Right lobe of liver (tissue), 6 donors: Measurements from ENCODE around the gene PAX8. TPM values are rescaled to one million over a fixed set of nuclear protein-coding genes. Genes with fewer than 3 reads are reported as not detected.
A peak's percentile ranks its signal among the peaks of the same experiment; 100 is the strongest.

Source experiments
- ATAC-seq, 4 donors: fragments of 200-7000 bp; cut with Tn5 transposase; one replicate each; pipeline ENCODE4 v1.9.1; 2020; ENCODE audit warnings: mild to moderate bottlenecking in 4 of 4, moderate library complexity in 4 of 4
- DNase-seq, 3 donors: peaks; one replicate each; pipeline ENCODE4 v3.0.0-alpha.2; 2020
- H3K27ac ChIP-seq, 3 donors: fragments of 200-600 bp; one replicate each; pipeline ENCODE4 v1.8.0; 2022
- H3K27me3 ChIP-seq, 2 donors: fragments of 200-600 bp; one replicate each; pipeline ENCODE4 v1.8.0; 2022
- H3K36me3 ChIP-seq, 4 donors: fragments of 200-600 bp; sonication (generic) in 1 of 4; one replicate each; pipeline versions ENCODE4 v1.5.1 to v1.8.0; 2017 to 2022; ENCODE audit warnings: control low read depth in 1 of 4
- H3K4me1 ChIP-seq, 4 donors: fragments of 200-600 bp; sonication (generic) in 1 of 4; one replicate each; pipeline versions ENCODE4 v1.5.1 to v1.8.0; 2017 to 2022; ENCODE audit warnings: control low read depth in 1 of 4
- H3K4me3 ChIP-seq, 3 donors: fragments of 200-600 bp; one replicate each; pipeline ENCODE4 v1.8.0; 2022
- H3K9me3 ChIP-seq, 4 donors: fragments of 200-600 bp; sonication (generic) in 1 of 4; one replicate each; pipeline versions ENCODE4 v1.5.1 to v1.8.0; 2017 to 2022; ENCODE audit warnings: control low read depth in 1 of 4
- POLR2A ChIP-seq: fragments of 450-650 bp; IDR thresholded peaks from one replicate; pipeline ENCODE4 v1.6.1; 2017; ENCODE audit warnings: antibody characterized with exemption, mild to moderate bottlenecking
- WGBS: methylation state at CpG from one replicate; pipeline ENCODE4 v1.1.6; 2018; ENCODE audit warnings: low coverage, low lambda C conversion rate; ENCODE audit not compliant: insufficient coverage; ENCODE audit errors: missing lambda C conversion rate; 5-methylcytosine and 5-hydroxymethylcytosine counted together
- intact Hi-C, 2 donors: fragments of 100-400 bp; cut with DNase I; formaldehyde crosslinking; loops; one replicate each; pipeline versions ENCODE4 v1.11.2 to v1.14.1; 2022
- total RNA-seq, 6 experiments: library from RNA; depleted of rRNA in 2 of 6; stranded (reverse); fragments of >200 nt in 2 of 6; fragmentation: NEBNext Ultra II Directional in 3 of 6; extraction: Animal tissue kit (Norgen Biotek cat#: 25700) in 3 of 6; gene quantifications; one replicate each; pipeline versions ENCODE4 v1.1.0 to v1.2.4, GENCODE V29; 2016 to 2023
- TF ChIP-seq, protein P1 (sequence below), 4 donors: fragments of 200-600 bp in 3 of 4; fragments of 450-650 bp in 1 of 4; IDR thresholded peaks; one replicate each; pipeline versions ENCODE4 v1.5.1 to v1.8.0; 2016 to 2022; ENCODE audit warnings: antibody characterized with exemption in 4 of 4, mild to moderate bottlenecking in 2 of 4
- donor health status: DM: no; HTN: yes; CAD: no.
- donor health status: DM: no; HTN: no; CAD: no.
- donor health status: DM: no; HTN: no; CAD: no.
- donor health status: DM: no; HTN: yes; CAD: no.
- donor health status: DM: no; HTN: yes; CAD: no.

The PAX8 gene
- total RNA-seq, 6 experiments from 2014 or later = 0.27 to 1.9 (median 0.86) TPM

GRCh38 chr2:113230531-113230930, 48.2 kb downstream of the PAX8 start:
- Histone ChIP-seq H3K4me3 (no peak overlapping the region), H3K9me3 (no peaks in the 10 kb centered on the region), H3K27ac (no peak overlapping the region), H3K27me3 (no peaks in the 10 kb centered on the region), H3K36me3 (no peaks in the 10 kb centered on the region), H3K4me1 (peaks cover 0 to 9% (median 0%) of the 10 kb centered on the region in 4 donors)
- intact Hi-C loops = no loop called here
- ATAC-seq (no peak), DNase-seq (no peak)
- 70% methylated on average over 6 of the region's 6 CpGs for WGBS
- TF ChIP-seq POLR2A = no peak
- TF ChIP-seq, protein P1, sequence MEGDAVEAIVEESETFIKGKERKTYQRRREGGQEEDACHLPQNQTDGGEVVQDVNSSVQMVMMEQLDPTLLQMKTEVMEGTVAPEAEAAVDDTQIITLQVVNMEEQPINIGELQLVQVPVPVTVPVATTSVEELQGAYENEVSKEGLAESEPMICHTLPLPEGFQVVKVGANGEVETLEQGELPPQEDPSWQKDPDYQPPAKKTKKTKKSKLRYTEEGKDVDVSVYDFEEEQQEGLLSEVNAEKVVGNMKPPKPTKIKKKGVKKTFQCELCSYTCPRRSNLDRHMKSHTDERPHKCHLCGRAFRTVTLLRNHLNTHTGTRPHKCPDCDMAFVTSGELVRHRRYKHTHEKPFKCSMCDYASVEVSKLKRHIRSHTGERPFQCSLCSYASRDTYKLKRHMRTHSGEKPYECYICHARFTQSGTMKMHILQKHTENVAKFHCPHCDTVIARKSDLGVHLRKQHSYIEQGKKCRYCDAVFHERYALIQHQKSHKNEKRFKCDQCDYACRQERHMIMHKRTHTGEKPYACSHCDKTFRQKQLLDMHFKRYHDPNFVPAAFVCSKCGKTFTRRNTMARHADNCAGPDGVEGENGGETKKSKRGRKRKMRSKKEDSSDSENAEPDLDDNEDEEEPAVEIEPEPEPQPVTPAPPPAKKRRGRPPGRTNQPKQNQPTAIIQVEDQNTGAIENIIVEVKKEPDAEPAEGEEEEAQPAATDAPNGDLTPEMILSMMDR (IDR thresholded peaks at IDR 0.05) = no peak

- no peak for ATAC-seq
- peaks cover 0 to 9% (median 0%) of the 10 kb centered on the region in 4 donors for H3K4me1 ChIP-seq
- DNase-seq = no peak
- no peak overlapping the region for H3K27ac ChIP-seq
- 83% methylated on average over 1 of the region's 3 CpGs for whole genome bisulfite sequencing
- no peaks in the 10 kb centered on the region for H3K36me3 ChIP-seq
- no peak overlapping the region for H3K4me3 ChIP-seq
- intact Hi-C loops = no loop called here
- no peak for TF ChIP-seq POLR2A
- TF ChIP-seq, protein P1 (IDR thresholded peaks at IDR 0.05) = no peak
- no peaks in the 10 kb centered on the region for H3K9me3 ChIP-seq
- H3K27me3 ChIP-seq = no peaks in the 10 kb centered on the region
These were observed 48.9 kb downstream of the PAX8 start for GRCh38 chr2:113229795-113230194.

- intact Hi-C loops = no loop called here
- H3K36me3 ChIP-seq = no peaks in the 10 kb centered on the region
- no peaks in the 10 kb centered on the region for H3K27me3 ChIP-seq
- H3K4me3 ChIP-seq = no peak overlapping the region
- H3K9me3 ChIP-seq = no peaks in the 10 kb centered on the region
- H3K27ac ChIP-seq = no peak overlapping the region
- TF ChIP-seq, protein P1 (IDR thresholded peaks at IDR 0.05) = peak in 3 of 4 donors; percentile 22 to 43 (median 35)
- no peak for TF ChIP-seq POLR2A
- H3K4me1 ChIP-seq = peaks cover 0 to 9% (median 0%) of the 10 kb centered on the region in 4 donors
- DNase-seq = no peak
- peak; percentile 71 to 91 (median 75) for ATAC-seq
- WGBS = 17% methylated on average over 2 of the region's 3 CpGs
These were observed 49.6 kb downstream of the PAX8 start for GRCh38 chr2:113228991-113229716.

DNA sequence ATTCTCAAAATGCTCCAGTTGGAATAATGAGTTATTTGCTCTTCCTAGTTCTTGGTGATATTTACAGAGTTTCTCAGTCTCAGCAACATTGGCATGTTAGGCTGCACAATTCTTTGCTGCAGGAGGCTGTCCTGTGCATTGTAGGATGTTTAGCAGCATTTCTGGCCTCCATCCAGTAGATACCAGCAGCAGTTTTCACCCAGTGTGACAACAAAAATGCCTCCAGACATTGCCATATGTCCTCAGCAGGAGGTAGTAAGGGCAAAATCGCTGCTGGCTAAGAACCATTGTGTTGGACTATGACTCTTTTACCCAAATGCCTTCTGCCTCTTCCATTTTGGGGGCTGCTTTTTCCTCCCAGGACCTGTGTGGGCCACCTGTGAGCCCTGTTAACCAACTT, 50.4 kb downstream of the PAX8 start:
- intact Hi-C loops = no loop called here
- no peak for ATAC-seq
- H3K36me3 ChIP-seq = no peaks in the 10 kb centered on the region
- 100% methylated on average over 1 of the region's 1 CpG for WGBS
- TF ChIP-seq, protein P1 (IDR thresholded peaks at IDR 0.05) = no peak
- no peak for TF ChIP-seq POLR2A
- no peaks in the 10 kb centered on the region for H3K27me3 ChIP-seq
- DNase-seq = no peak
- H3K27ac ChIP-seq = no peak overlapping the region
- no peaks in the 10 kb centered on the region for H3K9me3 ChIP-seq
- no peak overlapping the region for H3K4me3 ChIP-seq
- peaks cover 0 to 9% (median 0%) of the 10 kb centered on the region in 4 donors for H3K4me1 ChIP-seq
